ENCODE data around the gene MESD.

Gene MESD

GRCh38 chr15:80989518-80990478, at the start of gene MESD:
Gene MESD (minus strand): TSS chr15:80989819. CDS start chr15:80989791, 28 bp downstream.
- DNase-seq, result peak; percentile 87

GRCh38 chr15:81038975-81039607, 49.5 kb upstream of the MESD start:
- no peak for DNase-seq

- no peak for DNase-seq
Observed at GRCh38 chr15:81037952-81038743, 48.5 kb upstream of the MESD start.

GRCh38 chr15:81033508-81033907, 43.9 kb upstream of the MESD start:
- DNase-seq, result no peak

- no peak for DNase-seq
Observed at GRCh38 chr15:81032818-81033217, 43.2 kb upstream of the MESD start.

- DNase-seq, result no peak
Observed at GRCh38 chr15:81032355-81032754, 42.7 kb upstream of the MESD start.

- no peak for DNase-seq
Observed at GRCh38 chr15:81031203-81031602, 41.6 kb upstream of the MESD start.

GRCh38 chr15:81030301-81030750, 40.7 kb upstream of the MESD start:
- DNase-seq, result no peak

GRCh38 chr15:81029414-81030300, 40.0 kb upstream of the MESD start:
- DNase-seq, result no peak

GRCh38 chr15:81026836-81027599, 37.4 kb upstream of the MESD start:
- no peak for DNase-seq

- DNase-seq, result no peak
Observed at GRCh38 chr15:81025721-81026370, 36.2 kb upstream of the MESD start.

GRCh38 chr15:81024936-81025335, 35.3 kb upstream of the MESD start:
- no peak for DNase-seq

- DNase-seq, result no peak
Observed at GRCh38 chr15:81024265-81024872, 34.8 kb upstream of the MESD start.

- no peak for DNase-seq
Observed at GRCh38 chr15:81023483-81024264, 34.1 kb upstream of the MESD start.

GRCh38 chr15:81021321-81021720, 31.7 kb upstream of the MESD start:
- DNase-seq, result no peak

GRCh38 chr15:81018197-81018596, 28.6 kb upstream of the MESD start:
- no peak for DNase-seq

- DNase-seq, result no peak
Observed at GRCh38 chr15:81016489-81017068, 27.0 kb upstream of the MESD start.

- no peak for DNase-seq
Observed at GRCh38 chr15:81015621-81016488, 26.2 kb upstream of the MESD start.
